ENCODE data around the gene OR10K1.

DNA sequence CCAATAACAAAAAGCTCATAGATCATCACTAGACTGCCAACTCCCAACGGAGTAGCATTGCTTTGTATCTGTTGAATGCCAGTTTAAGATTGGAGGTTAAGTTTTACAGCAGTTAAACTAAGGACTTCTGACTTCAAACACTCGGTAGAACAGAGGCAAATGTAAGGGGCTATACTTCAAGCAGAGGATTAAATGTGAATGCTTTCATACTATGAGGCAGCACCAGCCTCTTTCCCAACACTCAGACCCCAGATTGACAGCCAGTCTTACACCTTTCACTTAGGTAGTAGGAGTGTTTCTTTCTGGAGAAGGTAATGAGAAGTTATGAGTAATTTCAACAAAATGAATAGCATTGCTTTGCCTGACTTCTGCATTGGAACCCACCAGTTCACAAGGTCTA, 33.2 kb downstream of the OR10K1 start:
- TF ChIP-seq EZH2 (IDR thresholded peaks at IDR 0.05) (no peak), POLR2AphosphoS5 (IDR thresholded peaks at IDR 0.05; ENCODE audit: borderline replicate concordance, low read depth, low read length) (no peak)

Data from SK-N-MC (cell line).